ENCODE measurements around the gene PIGT.
"Not testable (repeated sequence)": the region's sequence is repeated elsewhere in the genome, so short reads cannot be mapped to it uniquely, and the experiment has no call there.

PIGT gene

GRCh38 chr20:45462711-45463509 is 47.0 kb downstream of the PIGT start:
- DNase-seq (ENCODE audit: low read depth): no peak

- no peak for DNase-seq (ENCODE audit: low read depth)
These were observed 47.8 kb downstream of the PIGT start for GRCh38 chr20:45463709-45464108.

- DNase-seq (ENCODE audit: low read depth): no peak
These were observed 49.7 kb downstream of the PIGT start for GRCh38 chr20:45465491-45466266.

GRCh38 chr20:45467172-45467571 is 51.2 kb downstream of the PIGT start:
- no peak for DNase-seq (ENCODE audit: low read depth)

- no peak for DNase-seq (ENCODE audit: low read depth)
These were observed 51.9 kb downstream of the PIGT start for GRCh38 chr20:45467861-45468260.

- DNase-seq (ENCODE audit: low read depth): no peak
These were observed 53.7 kb downstream of the PIGT start, which contains the start of gene WFDC2 for GRCh38 chr20:45469336-45470261. TSS of gene WFDC2 (plus strand) at chr20:45469753. CDS start at chr20:45469782, 29 bp downstream.

GRCh38 chr20:45470262-45470931 is 54.5 kb downstream of the PIGT start:
- no peak for DNase-seq (ENCODE audit: low read depth)

GRCh38 chr20:45470937-45471336 is 55.0 kb downstream of the PIGT start:
- peak; percentile 12 for DNase-seq (ENCODE audit: low read depth)

- DNase-seq (ENCODE audit: low read depth): not testable (repeated sequence)
These were observed 56.3 kb downstream of the PIGT start for GRCh38 chr20:45472286-45472685.
